DND-41 (cell line): ENCODE data around the gene SLC25A18.

ENCODE experiments used
- ATAC-seq: fragments of 200-7000 bp; cut with Tn5 transposase; 3 replicates; pipeline ENCODE4 v1.9.1; 2021; ENCODE audit warnings: low read depth; ENCODE audit not compliant: insufficient read depth
- DNase-seq: peaks from one replicate; pipeline ENCODE4 v3.0.0-alpha.2; 2020
- H2AFZ ChIP-seq: 2 replicates; pipeline ENCODE4 v1.6.0; 2012; ENCODE audit warnings: low read depth, low read length
- H3K27ac ChIP-seq: 2 replicates; pipeline ENCODE4 v1.5.1; 2012; ENCODE audit warnings: low read length, inconsistent platforms
- H3K27me3 ChIP-seq: fragments of 200-600 bp; sonication (generic); 2 replicates; pipeline ENCODE4 v1.6.0; 2012; ENCODE audit warnings: low read length, mild to moderate bottlenecking, inconsistent platforms; ENCODE audit not compliant: insufficient read depth, poor library complexity
- H3K36me3 ChIP-seq: 2 replicates; pipeline ENCODE4 v1.5.1; 2012; ENCODE audit warnings: low read length, inconsistent platforms; ENCODE audit not compliant: insufficient read depth
- H3K4me1 ChIP-seq: 2 replicates; pipeline ENCODE4 v1.5.1; 2012; ENCODE audit warnings: mild to moderate bottlenecking, low read length; ENCODE audit not compliant: insufficient read depth
- H3K4me2 ChIP-seq: 2 replicates; pipeline ENCODE4 v1.6.0; 2012; ENCODE audit warnings: mild to moderate bottlenecking, moderate library complexity, low read length, inconsistent platforms; ENCODE audit not compliant: insufficient read depth
- H3K4me3 ChIP-seq, 2 experiments: fragments of 200-600 bp in 1 of 2; shearing (Covaris generic) in 1 of 2; 2 replicates each; pipeline ENCODE4 v1.5.1; 2012 to 2016; ENCODE audit warnings: inconsistent platforms in 2 of 2, low read length in 2 of 2, mild to moderate bottlenecking in 2 of 2, low read depth in 1 of 2, moderate library complexity in 1 of 2
- H3K79me2 ChIP-seq: 2 replicates; pipeline ENCODE4 v1.6.0; 2012; ENCODE audit warnings: low read length, inconsistent platforms; ENCODE audit not compliant: insufficient read depth
- H3K9ac ChIP-seq: 2 replicates; pipeline ENCODE4 v1.6.0; 2012; ENCODE audit warnings: low read depth, mild to moderate bottlenecking, inconsistent platforms, low read length, moderate library complexity
- H3K9me3 ChIP-seq: 2 replicates; pipeline ENCODE4 v1.5.1; 2012; ENCODE audit warnings: low read length, moderate library complexity, mild to moderate bottlenecking, inconsistent platforms; ENCODE audit not compliant: insufficient read depth, severe bottlenecking
- H4K20me1 ChIP-seq: 2 replicates; pipeline ENCODE4 v1.6.0; 2012; ENCODE audit warnings: low read length; ENCODE audit not compliant: insufficient read depth
- EZH2 ChIP-seq: IDR thresholded peaks from 3 replicates; pipeline ENCODE4 v1.6.1; 2012; ENCODE audit warnings: borderline replicate concordance, low read depth, mild to moderate bottlenecking, moderate library complexity, low read length, inconsistent platforms; ENCODE audit not compliant: severe bottlenecking
- TF ChIP-seq, protein P1 (sequence below): IDR thresholded peaks from 2 replicates; pipeline ENCODE4 v1.5.1; 2012; ENCODE audit warnings: borderline replicate concordance, low read length, moderate library complexity, mild to moderate bottlenecking; ENCODE audit not compliant: poor library complexity, severe bottlenecking; ENCODE audit errors: extremely low read depth

Gene SLC25A18

GRCh38 chr22:17628406-17629172 is 65.3 kb downstream of the SLC25A18 start, which contains the start of gene ATP6V1E1:
TSS of gene ATP6V1E1 (minus strand) at chr22:17628749. CDS start at chr22:17628635, 114 bp downstream.
- Histone ChIP-seq H3K4me1 (peaks cover 28% of the 10 kb centered on the region), H3K36me3 (peaks cover 6% of the 10 kb centered on the region; the same call in 1 of the 2 replicates), H3K9me3 (no peaks in the 10 kb centered on the region), H3K27me3 (no peaks in the 10 kb centered on the region), H3K9ac (peak within 1 kb of the TSS; percentile 81), H2AFZ (peak within 1 kb of the TSS; percentile 97), H3K4me2 (peak within 1 kb of the TSS; percentile 64), H3K4me3 (peak within 1 kb of the TSS; percentile 88 to 91), H3K27ac (peak within 1 kb of the TSS; percentile 90), H3K79me2 (peaks cover 62% of the 10 kb centered on the region), H4K20me1 (peaks cover 6% of the 10 kb centered on the region; the same call in 1 of the 2 replicates)
- no peak for TF ChIP-seq EZH2
- TF ChIP-seq, protein P1, sequence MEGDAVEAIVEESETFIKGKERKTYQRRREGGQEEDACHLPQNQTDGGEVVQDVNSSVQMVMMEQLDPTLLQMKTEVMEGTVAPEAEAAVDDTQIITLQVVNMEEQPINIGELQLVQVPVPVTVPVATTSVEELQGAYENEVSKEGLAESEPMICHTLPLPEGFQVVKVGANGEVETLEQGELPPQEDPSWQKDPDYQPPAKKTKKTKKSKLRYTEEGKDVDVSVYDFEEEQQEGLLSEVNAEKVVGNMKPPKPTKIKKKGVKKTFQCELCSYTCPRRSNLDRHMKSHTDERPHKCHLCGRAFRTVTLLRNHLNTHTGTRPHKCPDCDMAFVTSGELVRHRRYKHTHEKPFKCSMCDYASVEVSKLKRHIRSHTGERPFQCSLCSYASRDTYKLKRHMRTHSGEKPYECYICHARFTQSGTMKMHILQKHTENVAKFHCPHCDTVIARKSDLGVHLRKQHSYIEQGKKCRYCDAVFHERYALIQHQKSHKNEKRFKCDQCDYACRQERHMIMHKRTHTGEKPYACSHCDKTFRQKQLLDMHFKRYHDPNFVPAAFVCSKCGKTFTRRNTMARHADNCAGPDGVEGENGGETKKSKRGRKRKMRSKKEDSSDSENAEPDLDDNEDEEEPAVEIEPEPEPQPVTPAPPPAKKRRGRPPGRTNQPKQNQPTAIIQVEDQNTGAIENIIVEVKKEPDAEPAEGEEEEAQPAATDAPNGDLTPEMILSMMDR: no peak
- ATAC-seq: peak; percentile 100
- peak; percentile 96 for DNase-seq

- H3K9ac ChIP-seq: peak overlapping the region; percentile 81
- peaks cover 28% of the 10 kb centered on the region for H3K4me1 ChIP-seq
- ATAC-seq: no peak
Measured at GRCh38 chr22:17629173-17629489, 65.8 kb downstream of the SLC25A18 start.

GRCh38 chr22:17629641-17630040 is 66.3 kb downstream of the SLC25A18 start:
- Histone ChIP-seq H3K9ac (peak overlapping the region; percentile 81), H3K4me1 (peaks cover 28% of the 10 kb centered on the region), H3K9me3 (no peaks in the 10 kb centered on the region), H3K4me2 (peak overlapping the region; percentile 64), H4K20me1 (no peaks in the 10 kb centered on the region; the same call in 1 of the 2 replicates), H3K27ac (peak overlapping the region; percentile 90; the same call in 1 of the 2 replicates), H2AFZ (peak overlapping the region; percentile 86; the same call in 1 of the 2 replicates), H3K27me3 (no peaks in the 10 kb centered on the region), H3K4me3 (peak overlapping the region; percentile 88 to 91; a peak in 3 of 4 replicates), H3K79me2 (peaks cover 51% of the 10 kb centered on the region), H3K36me3 (no peaks in the 10 kb centered on the region; the same call in 1 of the 2 replicates)
- TF ChIP-seq, protein P1: no peak
- TF ChIP-seq EZH2: no peak
- DNase-seq (no peak), ATAC-seq (no peak)

More at GRCh38 chr22:17629173-17629489, 65.8 kb downstream of the SLC25A18 start:
- peak overlapping the region; percentile 90 for H3K27ac ChIP-seq
- H3K4me2 ChIP-seq: peak overlapping the region; percentile 64
- no peak for DNase-seq
- peaks cover 57% of the 10 kb centered on the region for H3K79me2 ChIP-seq
- TF ChIP-seq, protein P1: no peak
- no peak for TF ChIP-seq EZH2
- H2AFZ ChIP-seq: peak overlapping the region; percentile 86
- peaks cover 1% of the 10 kb centered on the region; the same call in 1 of the 2 replicates for H4K20me1 ChIP-seq
- peaks cover 3% of the 10 kb centered on the region; the same call in 1 of the 2 replicates for H3K36me3 ChIP-seq
- H3K27me3 ChIP-seq: no peaks in the 10 kb centered on the region
- no peaks in the 10 kb centered on the region for H3K9me3 ChIP-seq
- peak overlapping the region; percentile 88 to 91 for H3K4me3 ChIP-seq
